Skin of body (tissue), 2 donors: ENCODE data around the gene OMA1. TPM values are rescaled to one million over a fixed set of nuclear protein-coding genes. Genes with fewer than 3 reads are reported as not detected.
A peak's percentile ranks its signal among the peaks of the same experiment; 100 is the strongest.
"Not testable (repeated sequence)": the region's sequence is repeated elsewhere in the genome, so short reads cannot be mapped to it uniquely, and the experiment has no call there.

ENCODE experiments used
- DNase-seq: peaks from one replicate; lab custom pipeline; 2025; lab: John Stamatoyannopoulos, UW
- total RNA-seq: library from RNA; depleted of rRNA; stranded (reverse); fragments of >200 nt; gene quantifications from one replicate; pipeline ENCODE4 v1.2.3, GENCODE V29; 2014

The OMA1 gene
- 39.4 TPM for total RNA-seq

- peak; percentile 97 for DNase-seq
Measured at GRCh38 chr1:58546520-58547308, at the start of gene OMA1. OMA1 (minus strand) TSS chr1:58546726; CDS start chr1:58539294, 7,432 bp downstream.

GRCh38 chr1:58594546-58594945 is 48.0 kb upstream of the OMA1 start:
- no peak for DNase-seq

GRCh38 chr1:58592522-58593134 is 46.1 kb upstream of the OMA1 start:
- DNase-seq: no peak

GRCh38 chr1:58591806-58592205 is 45.3 kb upstream of the OMA1 start:
- DNase-seq: no peak

- DNase-seq: no peak
Measured at GRCh38 chr1:58590019-58590418, 43.5 kb upstream of the OMA1 start.

- DNase-seq: no peak
Measured at GRCh38 chr1:58588396-58588795, 41.9 kb upstream of the OMA1 start.

GRCh38 chr1:58587667-58588066 is 41.1 kb upstream of the OMA1 start:
- DNase-seq: no peak

GRCh38 chr1:58586271-58586670 is 39.7 kb upstream of the OMA1 start:
- no peak for DNase-seq

GRCh38 chr1:58585581-58586151 is 39.1 kb upstream of the OMA1 start:
- no peak for DNase-seq

GRCh38 chr1:58585166-58585565 is 38.6 kb upstream of the OMA1 start:
- DNase-seq: no peak

GRCh38 chr1:58584082-58584895 is 37.8 kb upstream of the OMA1 start:
- DNase-seq: no peak

GRCh38 chr1:58583496-58583895 is 37.0 kb upstream of the OMA1 start:
- no peak for DNase-seq

- not testable (repeated sequence) for DNase-seq
Measured at GRCh38 chr1:58582143-58582542, 35.6 kb upstream of the OMA1 start.

- no peak for DNase-seq
Measured at GRCh38 chr1:58581641-58582040, 35.1 kb upstream of the OMA1 start.

GRCh38 chr1:58580186-58580585 is 33.7 kb upstream of the OMA1 start:
- no peak for DNase-seq

- DNase-seq: no peak
Measured at GRCh38 chr1:58577654-58578030, 31.1 kb upstream of the OMA1 start.

GRCh38 chr1:58576727-58577653 is 30.5 kb upstream of the OMA1 start, which contains the start of gene TACSTD2:
TACSTD2 (minus strand) TSS chr1:58577252; CDS start chr1:58577156, 96 bp downstream.
- DNase-seq: no peak

GRCh38 chr1:58576325-58576726 is 29.8 kb upstream of the OMA1 start:
- no peak for DNase-seq

GRCh38 chr1:58575551-58576324 is 29.2 kb upstream of the OMA1 start:
- no peak for DNase-seq

GRCh38 chr1:58574816-58575215 is 28.3 kb upstream of the OMA1 start:
- DNase-seq: no peak
